Neuronal stem cell (in vitro differentiated cells): ENCODE measurements around the gene PPFIA1.
A peak's percentile ranks its signal among the peaks of the same experiment; 100 is the strongest.

Experiments
- DNase-seq: peaks from one replicate; pipeline ENCODE4 v3.0.0-alpha.2; 2013; ENCODE audit warnings: low spot score
- H2AFZ ChIP-seq: one replicate; pipeline ENCODE4 v1.6.1; 2013; ENCODE audit warnings: mild to moderate bottlenecking, low read length, inconsistent platforms
- H2AK5ac ChIP-seq: 2 replicates; pipeline ENCODE4 v1.6.1; 2013; ENCODE audit warnings: low read depth, mild to moderate bottlenecking, inconsistent platforms, low read length, moderate library complexity, mixed read lengths
- H2BK120ac ChIP-seq: 2 replicates; pipeline ENCODE4 v1.6.1; 2013; ENCODE audit warnings: low read depth, mild to moderate bottlenecking, inconsistent platforms, low read length, moderate library complexity, mixed read lengths
- H2BK12ac ChIP-seq: one replicate; pipeline ENCODE4 v1.6.1; 2013; ENCODE audit warnings: low read length, inconsistent platforms
- H2BK15ac ChIP-seq: 2 replicates; pipeline ENCODE4 v1.6.1; 2013; ENCODE audit warnings: mild to moderate bottlenecking, low read length, inconsistent platforms, mixed read lengths
- H2BK5ac ChIP-seq: one replicate; pipeline ENCODE4 v1.6.1; 2013; ENCODE audit warnings: inconsistent platforms, mild to moderate bottlenecking, low read length, moderate library complexity
- H3K14ac ChIP-seq: one replicate; pipeline ENCODE4 v1.6.1; 2013; ENCODE audit warnings: low read length, inconsistent platforms
- H3K18ac ChIP-seq: 2 replicates; pipeline ENCODE4 v1.6.1; 2013; ENCODE audit warnings: low read length, inconsistent platforms
- H3K23ac ChIP-seq: 2 replicates; pipeline ENCODE4 v1.6.1; 2013; ENCODE audit warnings: low read depth, mild to moderate bottlenecking, mixed read lengths, low read length, inconsistent platforms; ENCODE audit not compliant: poor library complexity
- H3K27ac ChIP-seq: replicated peaks from 3 replicates; pipeline ENCODE4 v1.5.1; 2013; ENCODE audit warnings: low read length, inconsistent platforms
- H3K27me3 ChIP-seq, 3 experiments: 2 replicates each; pipeline ENCODE4 v1.6.1; 2013; ENCODE audit warnings: low read length in 3 of 3, mild to moderate bottlenecking in 2 of 3, inconsistent platforms in 1 of 3, low read depth in 1 of 3, mixed read lengths in 1 of 3, moderate library complexity in 1 of 3; ENCODE audit not compliant: control insufficient read depth in 3 of 3, insufficient read depth in 3 of 3
- H3K36me3 ChIP-seq, 2 donors: replicated peaks in 1 of 2; 2 replicates each; pipeline ENCODE4 v1.6.1; 2013; ENCODE audit warnings: low read length in 2 of 2; ENCODE audit not compliant: control insufficient read depth in 2 of 2, insufficient read depth in 2 of 2
- H3K4ac ChIP-seq: 2 replicates; pipeline ENCODE4 v1.6.1; 2013; ENCODE audit warnings: inconsistent platforms, mild to moderate bottlenecking, low read length, moderate library complexity
- H3K4me1 ChIP-seq, 2 donors: 1 replicate in 1 of 2; 2 replicates in 1 of 2; pipeline ENCODE4 v1.6.1; 2013; ENCODE audit warnings: low read length in 2 of 2, low read depth in 1 of 2; ENCODE audit not compliant: control insufficient read depth in 2 of 2, insufficient read depth in 1 of 2
- H3K4me2 ChIP-seq: one replicate; pipeline ENCODE4 v1.6.1; 2013; ENCODE audit warnings: mild to moderate bottlenecking, low read length, inconsistent platforms; ENCODE audit not compliant: insufficient read depth, poor library complexity, severe bottlenecking
- H3K4me3 ChIP-seq, 2 donors: 2 replicates each; pipeline ENCODE4 v1.5.1; 2013; ENCODE audit warnings: low read length in 2 of 2, mild to moderate bottlenecking in 2 of 2, inconsistent platforms in 1 of 2, moderate library complexity in 1 of 2
- H3K79me1 ChIP-seq: one replicate; pipeline ENCODE4 v1.6.1; 2013; ENCODE audit warnings: low read depth, mild to moderate bottlenecking, inconsistent platforms, low read length, moderate library complexity
- H3K9ac ChIP-seq: one replicate; pipeline ENCODE4 v1.6.1; 2013; ENCODE audit warnings: mild to moderate bottlenecking, low read depth, low read length, inconsistent platforms; ENCODE audit not compliant: poor library complexity
- H3K9me3 ChIP-seq, 2 donors: replicated peaks in 1 of 2; 2 replicates each; pipeline versions ENCODE3 to v1.6.1; 2013; ENCODE audit warnings: low read length in 2 of 2, mild to moderate bottlenecking in 2 of 2, inconsistent platforms in 1 of 2, low read depth in 1 of 2, mixed read lengths in 1 of 2, moderate library complexity in 1 of 2; ENCODE audit not compliant: control insufficient read depth in 2 of 2, insufficient read depth in 1 of 2
- H4K8ac ChIP-seq: one replicate; pipeline ENCODE4 v1.6.1; 2013; ENCODE audit warnings: low read depth, mild to moderate bottlenecking, inconsistent platforms, low read length, moderate library complexity
- H4K91ac ChIP-seq: one replicate; pipeline ENCODE4 v1.6.1; 2013; ENCODE audit warnings: low read length, low read depth, mild to moderate bottlenecking, inconsistent platforms; ENCODE audit not compliant: poor library complexity
- WGBS, 2 donors: extraction: QIAGEN DNeasy Blood & Tissue Kit; methylation state at CpG; one replicate each; pipeline ENCODE4 v1.1.7; 2013; ENCODE audit warnings: missing lambda C conversion rate in 2 of 2, mixed read lengths in 1 of 2; ENCODE audit not compliant: insufficient read length in 2 of 2, insufficient replicate concordance in 1 of 2; ENCODE audit errors: extremely low coverage in 2 of 2; 5-methylcytosine and 5-hydroxymethylcytosine counted together

The PPFIA1 gene

DNA sequence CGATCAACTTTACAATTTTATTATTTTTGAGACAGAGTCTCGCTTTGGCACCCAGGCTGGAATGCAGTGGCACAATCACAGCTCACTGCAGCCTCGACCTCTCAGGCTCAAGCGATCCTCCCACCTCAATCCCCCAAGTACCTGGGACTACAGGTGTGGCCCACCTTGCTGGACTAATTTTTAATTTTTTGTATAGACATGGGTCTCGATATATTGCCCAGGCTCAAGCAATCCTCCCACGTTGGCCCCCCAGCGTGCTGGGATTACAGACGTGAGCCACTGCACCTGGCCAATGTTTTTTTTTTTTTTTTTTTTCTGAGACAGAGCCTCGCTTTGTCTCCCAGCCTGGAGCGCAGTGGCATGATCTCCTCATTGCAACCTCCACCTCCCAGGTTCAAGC, 2.0 kb upstream of the PPFIA1 start:
- no CpG with 5 or more reads among the region's 10 CpGs for WGBS, 2 donors
- Histone ChIP-seq H3K27me3 (peaks cover 0 to 19% (median 6%) of the 10 kb centered on the region in 3 experiments), H3K4me1 (peaks cover 4 to 5% of the 10 kb centered on the region in 2 donors), H3K4me3 (no peak overlapping the region), H3K14ac (no peak overlapping the region), H4K91ac (no peak overlapping the region), H2AFZ (no peak overlapping the region), H2BK5ac (no peak overlapping the region), H2AK5ac (no peak overlapping the region), H2BK15ac (no peak overlapping the region), H3K27ac (no peak overlapping the region), H2BK12ac (no peak overlapping the region), H3K9me3 (no peaks in the 10 kb centered on the region), H3K79me1 (peaks cover 6% of the 10 kb centered on the region), H3K9ac (no peak overlapping the region), H2BK120ac (no peak overlapping the region), H3K4me2 (no peak overlapping the region), H3K23ac (no peak overlapping the region), H4K8ac (no peak overlapping the region), H3K18ac (no peak overlapping the region), H3K36me3 (peaks cover 5 to 18% of the 10 kb centered on the region in 2 donors), H3K4ac (no peak overlapping the region)
- DNase-seq, result no peak

- Histone ChIP-seq H3K14ac (peak overlapping the region; percentile 82), H2BK15ac (no peak overlapping the region), H3K36me3 (peaks cover 14 to 43% of the 10 kb centered on the region in 2 donors), H3K4ac (no peak overlapping the region), H3K9me3 (no peaks in the 10 kb centered on the region), H3K18ac (peak overlapping the region; percentile 97), H2BK120ac (no peak overlapping the region), H3K9ac (peak overlapping the region; percentile 90), H3K27me3 (peaks cover 0 to 15% (median 6%) of the 10 kb centered on the region in 3 experiments), H3K23ac (peak overlapping the region; percentile 97), H4K91ac (no peak overlapping the region), H2BK12ac (peak overlapping the region; percentile 41), H2AK5ac (peak overlapping the region; percentile 40), H2BK5ac (peak overlapping the region; percentile 66), H2AFZ (peak overlapping the region; percentile 90), H3K27ac (no peak overlapping the region), H3K4me2 (peak overlapping the region; percentile 65), H4K8ac (no peak overlapping the region), H3K4me3 (peak overlapping the region; percentile 92 to 99), H3K79me1 (peaks cover 6% of the 10 kb centered on the region), H3K4me1 (peaks cover 4 to 5% of the 10 kb centered on the region in 2 donors)
- no CpG with 5 or more reads among the region's 75 CpGs for WGBS, 2 donors
- peak; percentile 51 for DNase-seq
These were observed 573 bp downstream of the PPFIA1 start for GRCh38 chr11:70270877-70271648.

DNA sequence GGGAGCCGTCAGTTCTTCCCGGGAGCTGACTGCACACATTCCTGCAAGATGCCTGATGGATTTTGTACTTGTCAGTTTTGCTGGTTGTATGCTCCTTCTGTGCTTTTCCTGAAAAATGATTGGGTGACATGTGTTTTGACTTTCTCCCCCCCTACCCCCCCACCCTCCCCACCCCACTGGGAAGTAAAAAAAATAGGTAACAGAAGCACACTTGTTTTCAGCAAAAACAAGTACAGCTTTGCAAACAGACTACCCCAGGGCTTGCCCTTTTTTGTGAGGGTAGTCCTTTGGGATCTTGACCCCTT, 1.1 kb downstream of the PPFIA1 start:
- Histone ChIP-seq H3K4me2 (peak overlapping the region; percentile 65), H4K91ac (no peak overlapping the region), H2BK15ac (no peak overlapping the region), H3K4me1 (peaks cover 4 to 5% of the 10 kb centered on the region in 2 donors), H3K79me1 (peaks cover 6% of the 10 kb centered on the region), H3K9me3 (no peaks in the 10 kb centered on the region), H2AFZ (no peak overlapping the region), H4K8ac (no peak overlapping the region), H3K27ac (no peak overlapping the region), H2BK5ac (no peak overlapping the region), H3K18ac (no peak overlapping the region), H3K4me3 (peak overlapping the region; percentile 92 to 99), H3K4ac (no peak overlapping the region), H3K23ac (no peak overlapping the region), H3K27me3 (peaks cover 0 to 15% (median 6%) of the 10 kb centered on the region in 3 experiments), H3K36me3 (peaks cover 14 to 48% of the 10 kb centered on the region in 2 donors), H2BK12ac (no peak overlapping the region), H2AK5ac (no peak overlapping the region), H3K14ac (no peak overlapping the region), H2BK120ac (no peak overlapping the region), H3K9ac (no peak overlapping the region)
- no CpG with 5 or more reads among the region's 2 CpGs for WGBS, 2 donors
- DNase-seq, result no peak

- Histone ChIP-seq H2AK5ac (no peak overlapping the region), H3K4me1 (peaks cover 4 to 5% of the 10 kb centered on the region in 2 donors), H4K8ac (no peak overlapping the region), H4K91ac (no peak overlapping the region), H3K27me3 (peaks cover 0 to 15% (median 6%) of the 10 kb centered on the region in 3 experiments), H3K4ac (no peak overlapping the region), H3K4me2 (no peak overlapping the region), H3K27ac (no peak overlapping the region), H2AFZ (no peak overlapping the region), H3K4me3 (peak overlapping the region in 1 of 2 donors; percentile 19), H2BK5ac (no peak overlapping the region), H3K9me3 (no peaks in the 10 kb centered on the region), H3K36me3 (peaks cover 14 to 51% of the 10 kb centered on the region in 2 donors), H3K23ac (no peak overlapping the region), H3K79me1 (peaks cover 6% of the 10 kb centered on the region), H3K18ac (no peak overlapping the region), H3K14ac (no peak overlapping the region), H2BK15ac (no peak overlapping the region), H2BK12ac (no peak overlapping the region), H2BK120ac (no peak overlapping the region), H3K9ac (no peak overlapping the region)
- no CpG with 5 or more reads among the region's 7 CpGs for WGBS, 2 donors
- DNase-seq, result no peak
These were observed 1.5 kb downstream of the PPFIA1 start for GRCh38 chr11:70272009-70272408.
